HG02884 (cell line): Measurements from ENCODE around the gene OCSTAMP.

Source experiments
- ATAC-seq: cut with Tn5 transposase; IDR thresholded peaks from one replicate; pipeline ENCODE4 v1.9.1; 2021; ENCODE audit warnings: mild to moderate bottlenecking, moderate library complexity; ENCODE audit not compliant: unreplicated experiment

Gene OCSTAMP

DNA sequence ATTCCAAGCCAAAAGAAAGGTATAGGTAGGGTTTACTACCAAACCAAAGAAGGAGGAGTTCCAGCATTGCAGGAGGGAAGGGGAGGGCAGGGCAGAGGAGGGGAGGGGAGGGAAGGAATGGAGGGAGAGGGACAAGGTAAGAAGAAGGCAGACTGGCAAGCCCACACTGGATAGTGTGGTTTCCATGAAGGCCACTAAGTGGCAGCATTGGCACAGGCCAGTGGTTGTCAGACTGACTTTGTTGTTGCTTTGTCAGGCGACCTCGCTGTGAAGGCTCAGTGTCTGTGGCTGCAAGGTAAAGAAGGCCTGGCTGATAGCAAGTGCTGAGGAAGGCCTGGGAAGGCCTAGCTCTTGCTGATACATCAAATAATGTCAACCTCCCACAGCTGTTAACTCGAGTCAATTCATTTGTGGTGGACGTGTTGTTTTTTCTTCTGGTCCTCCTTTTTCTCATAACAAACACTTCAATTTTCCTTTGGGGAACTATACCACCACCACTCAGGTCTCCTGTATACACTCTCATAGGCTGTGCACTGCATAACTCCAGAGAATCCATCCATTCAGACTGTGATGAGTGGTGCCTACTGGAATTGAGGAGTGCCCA is 29.4 kb downstream of the OCSTAMP start:
- ATAC-seq: no peak

DNA sequence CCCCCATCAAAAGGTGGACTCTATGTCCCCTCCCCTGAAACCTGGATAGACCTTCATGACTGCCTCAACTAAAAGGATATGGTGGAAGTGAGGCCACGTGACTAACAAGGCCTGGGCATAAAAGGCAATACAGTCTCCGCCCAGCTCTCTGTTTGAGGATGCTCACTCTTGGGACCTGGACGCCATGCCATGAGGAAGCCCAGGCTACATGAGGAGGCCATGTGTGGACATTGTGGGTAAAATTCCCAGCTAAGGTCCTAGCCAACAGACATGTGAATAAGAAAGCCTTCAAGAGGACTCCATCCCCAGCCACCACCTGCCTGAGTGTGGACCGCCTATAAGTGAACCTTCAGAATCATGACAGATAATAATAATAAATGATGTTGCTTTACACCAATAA is 29.9 kb downstream of the OCSTAMP start:
- ATAC-seq: no peak

DNA sequence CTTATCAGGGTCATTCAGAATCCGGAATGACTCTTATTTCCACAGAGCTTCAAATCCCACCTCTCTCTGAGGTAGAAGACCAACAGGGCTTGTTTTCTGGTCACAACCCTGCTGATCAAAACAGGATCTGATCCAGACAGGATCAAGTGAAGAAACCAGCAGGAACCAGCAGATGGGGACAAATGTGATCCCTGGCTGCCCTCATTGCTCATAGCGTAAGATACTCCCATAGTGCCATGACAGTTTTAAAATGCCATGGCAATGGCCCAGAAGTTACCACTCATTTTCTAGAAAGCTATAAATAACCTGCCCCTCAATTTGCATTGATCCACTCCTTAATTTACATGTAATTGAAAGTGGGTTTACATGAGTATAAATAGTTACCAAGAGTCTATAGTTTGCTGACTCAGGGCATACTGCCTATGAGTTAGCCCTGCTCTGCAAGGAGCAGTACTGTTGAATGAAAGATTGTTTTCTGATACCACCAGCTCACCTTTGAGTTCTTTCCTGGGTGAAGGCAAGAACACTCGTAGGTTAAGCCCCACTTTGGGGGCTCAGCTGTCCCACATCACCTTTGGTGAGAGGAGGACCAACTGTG is 30.9 kb downstream of the OCSTAMP start:
- no peak for ATAC-seq

DNA sequence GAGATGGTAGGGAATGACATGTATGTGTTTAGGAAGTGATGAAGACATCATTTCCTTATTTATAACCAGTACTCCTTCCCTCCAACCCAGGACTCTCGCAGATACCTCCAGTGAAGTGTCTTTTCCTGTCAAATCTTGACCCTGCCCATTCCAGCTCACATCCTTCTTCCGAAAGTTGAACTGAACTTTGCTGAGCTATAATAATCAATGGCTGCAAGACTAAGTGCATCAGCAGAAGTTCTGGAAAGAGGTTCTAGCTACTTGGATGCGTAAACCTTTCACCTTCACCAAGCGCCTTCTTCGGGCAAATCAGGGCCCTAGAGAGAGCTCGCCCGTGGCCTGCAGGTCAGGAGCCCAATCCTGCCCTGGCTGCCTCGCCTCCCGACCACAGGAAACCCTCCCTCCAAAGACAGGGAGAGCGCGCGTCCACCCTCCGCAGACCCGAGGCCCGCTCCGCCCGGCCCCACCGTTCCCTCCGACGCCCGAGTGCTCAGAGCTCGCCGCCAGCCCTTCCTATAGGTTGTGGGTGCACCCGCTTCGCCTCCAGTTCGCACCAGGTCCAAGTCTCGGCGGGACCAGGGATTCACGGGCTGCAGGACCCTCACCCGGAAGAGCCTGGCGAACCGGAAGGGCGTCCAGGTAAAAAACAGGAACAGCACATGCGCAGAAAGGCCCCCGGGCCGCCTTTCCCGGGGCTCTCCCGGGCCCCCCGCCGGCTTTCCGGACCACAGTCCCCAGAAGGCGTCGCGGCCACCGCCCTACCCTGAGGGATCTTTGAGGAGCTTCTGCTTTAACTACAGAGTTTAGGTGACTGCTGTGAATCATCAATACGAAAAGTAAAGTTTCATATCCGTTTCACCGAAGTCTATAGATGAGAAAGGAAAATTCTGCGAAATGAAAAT is 37.3 kb downstream of the OCSTAMP start, which contains the start of gene ZNF334:
ZNF334 (minus strand) TSS at position 617 of the 902 bp plus-strand sequence. CDS start 1,457 bp downstream, outside the sequence.
- no peak for ATAC-seq

DNA sequence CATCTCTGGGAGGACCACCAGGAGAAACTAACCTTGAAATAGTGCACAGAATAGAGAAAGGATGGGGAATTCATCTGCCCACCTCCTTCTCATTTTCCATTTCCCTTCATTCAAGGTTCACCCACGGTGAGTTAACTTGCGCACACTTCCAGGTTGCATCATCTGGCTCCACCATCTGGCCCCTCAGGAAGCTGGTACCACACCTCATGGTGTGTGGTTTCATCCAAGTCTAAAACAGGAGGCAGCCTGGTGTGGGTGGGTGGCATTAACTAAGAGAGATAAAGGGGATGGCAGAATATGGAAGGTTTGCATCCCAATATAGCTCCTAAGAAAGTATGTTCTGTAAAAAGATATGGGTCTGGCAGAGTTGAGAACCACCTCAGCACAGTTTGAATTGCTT is 40.9 kb downstream of the OCSTAMP start:
- ATAC-seq: no peak

DNA sequence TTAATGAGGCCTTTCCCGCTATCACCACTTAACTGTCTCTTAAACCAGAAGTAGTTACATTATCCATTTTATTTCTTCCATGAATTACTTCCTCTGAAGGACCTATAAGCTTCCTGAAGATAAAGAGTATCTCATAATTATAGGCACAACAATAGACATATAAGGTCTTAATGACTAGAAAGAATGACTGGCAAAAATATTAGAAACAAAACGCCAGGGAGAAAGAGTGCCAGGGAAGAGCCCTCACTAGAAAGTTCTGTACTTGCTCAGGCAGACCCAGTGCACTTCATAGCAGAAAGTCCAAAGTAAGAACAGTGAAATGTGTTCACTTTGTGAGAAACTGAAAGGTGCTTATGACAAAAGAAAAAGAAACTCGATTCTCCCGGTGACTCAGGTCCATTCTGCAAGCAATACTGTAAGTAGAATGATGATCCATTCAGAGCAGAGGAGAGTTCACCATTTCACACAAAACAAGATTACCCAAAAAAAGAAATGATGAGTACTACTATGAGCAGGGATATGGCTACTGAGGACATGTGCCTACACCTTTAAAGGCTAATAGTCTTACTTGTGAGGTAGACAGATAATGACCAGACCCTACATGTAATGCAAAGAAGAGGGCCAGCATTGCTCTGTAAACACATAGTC is 42.6 kb downstream of the OCSTAMP start:
- no peak for ATAC-seq

DNA sequence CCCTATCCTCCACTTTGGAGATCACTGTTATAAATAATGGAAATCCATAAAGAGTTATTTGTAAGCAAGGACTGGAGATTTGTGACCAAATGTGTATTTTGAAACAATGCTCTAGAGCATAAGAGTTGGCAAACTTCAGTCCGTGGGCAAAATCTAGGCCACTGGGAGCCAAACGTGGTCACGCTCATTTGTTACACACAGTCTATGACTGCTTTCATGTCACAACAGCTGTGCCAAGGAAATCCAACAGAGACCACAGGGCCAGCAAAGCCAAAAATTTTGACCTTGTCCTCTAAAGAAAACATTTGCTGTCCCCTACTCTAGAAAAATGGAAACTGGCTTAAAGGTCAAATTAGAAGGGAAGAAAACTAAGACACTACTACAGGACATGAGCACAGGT is 44.9 kb downstream of the OCSTAMP start:
- no peak for ATAC-seq

DNA sequence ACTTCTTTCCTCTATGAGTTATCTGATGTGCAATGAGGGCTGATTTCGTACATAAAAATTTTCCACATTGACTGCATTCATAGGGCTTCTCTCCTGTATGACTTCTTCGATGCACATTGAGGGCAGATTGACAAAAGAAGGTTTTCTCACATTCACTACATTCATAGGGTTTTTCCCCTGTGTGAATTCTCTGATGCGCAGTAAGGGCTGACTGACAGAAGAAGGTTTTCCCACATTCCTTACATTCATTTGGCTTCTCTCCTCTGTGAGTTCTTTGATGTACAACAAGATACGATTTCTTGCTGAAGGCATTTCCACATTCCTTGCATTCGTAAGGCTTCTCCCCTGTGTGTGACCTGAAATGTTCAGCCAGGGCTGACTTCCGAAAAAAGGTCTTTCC is 48.5 kb downstream of the OCSTAMP start:
- ATAC-seq: no peak

DNA sequence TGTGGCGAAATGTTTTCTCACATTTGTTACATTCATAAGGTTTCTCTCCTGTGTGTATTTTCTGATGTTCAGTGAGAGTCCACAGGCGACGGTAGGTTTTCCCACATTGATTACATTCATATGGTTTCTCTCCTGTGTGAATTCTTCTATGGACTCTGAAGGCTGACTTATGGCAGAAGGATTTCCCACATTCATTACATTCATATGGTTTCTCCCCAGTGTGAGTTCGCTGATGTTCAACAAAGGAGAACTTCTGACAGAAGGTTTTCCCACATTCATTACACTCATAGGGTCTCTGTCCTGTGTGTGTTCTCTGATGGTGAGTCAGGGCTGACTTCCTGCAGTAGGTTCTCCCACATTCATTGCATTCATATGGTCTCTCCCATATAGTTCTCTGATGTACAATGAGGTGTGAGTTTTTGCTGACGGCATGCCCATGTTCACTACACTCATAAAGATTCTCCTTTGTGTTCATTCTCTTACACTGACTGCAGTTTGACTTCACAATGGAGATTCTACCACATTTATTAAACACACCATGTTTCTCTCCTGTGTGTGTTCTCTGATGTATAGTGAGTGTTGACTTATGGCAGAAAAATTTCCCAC is 49.0 kb downstream of the OCSTAMP start:
- no peak for ATAC-seq

DNA sequence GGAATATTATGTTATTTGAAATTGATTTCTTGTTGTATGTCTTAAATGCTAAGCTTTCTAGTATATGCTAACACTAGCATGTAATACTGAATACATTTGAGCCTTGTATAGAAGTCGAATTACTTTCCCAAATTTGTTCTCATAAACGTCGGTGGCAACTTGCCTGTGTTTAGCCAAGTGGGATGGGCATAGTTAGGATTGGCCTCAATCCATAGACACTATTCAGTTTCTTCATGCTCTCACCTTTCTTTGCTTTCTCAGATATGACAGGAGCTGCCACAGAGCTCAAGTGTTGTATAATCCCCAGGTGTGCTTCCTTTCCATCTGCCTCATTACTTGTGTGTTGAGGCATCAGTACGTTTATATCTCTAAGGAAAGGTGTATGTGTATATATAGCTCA is 56.4 kb downstream of the OCSTAMP start:
- no peak for ATAC-seq

DNA sequence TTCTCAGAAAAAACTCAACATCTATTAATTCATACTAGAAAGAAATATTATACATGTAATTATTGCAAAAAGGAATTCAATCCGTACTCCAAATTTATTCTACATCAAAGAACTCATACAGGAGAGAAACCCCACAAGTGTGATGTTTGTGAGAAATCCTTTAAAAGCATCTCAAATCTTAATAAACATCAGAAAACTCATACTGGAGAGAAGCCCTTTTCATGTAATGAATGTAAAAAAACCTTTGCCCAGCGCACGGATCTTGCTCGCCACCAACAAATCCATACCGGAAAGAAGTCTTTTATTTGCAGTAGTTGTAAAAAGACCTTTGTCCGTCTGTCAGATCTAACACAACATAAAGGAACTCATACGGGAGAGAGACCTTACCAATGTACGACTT is 59.1 kb downstream of the OCSTAMP start:
- ATAC-seq: no peak
